Caco-2 (cell line): Measurements from ENCODE around the gene PES1. TPM values are rescaled to one million over a fixed set of nuclear protein-coding genes. Genes with fewer than 3 reads are reported as not detected.
"Not testable (repeated sequence)": the region's sequence is repeated elsewhere in the genome, so short reads cannot be mapped to it uniquely, and the experiment has no call there.

ENCODE experiments used
- BruUV-seq: library from RNA; stranded (reverse); fragments of 400-500 nt; replicated peaks from 2 replicates; lab custom pipeline; 2021; lab: Mats Ljungman, UMichigan
- CTCF ChIA-PET: fragments of 300-600 bp; sonication (Branson Sonifier 250); formaldehyde crosslinking; loops from one replicate; lab custom pipeline; 2022; ENCODE audit warnings: antibody characterized with exemption; lab: Charles Lee
- POLR2A ChIA-PET: fragments of 300-600 bp; sonication (Branson Sonifier 250); formaldehyde crosslinking; loops from one replicate; lab custom pipeline; 2022; ENCODE audit warnings: antibody characterized with exemption; lab: Charles Lee
- DNase-seq, 2 experiments: peaks; one replicate each; pipeline versions ENCODE4 v3.0.0 to v3.0.0-alpha.2; 2020 to 2022
- H3K27me3 ChIP-seq: replicated peaks from 2 replicates; pipeline ENCODE4 v1.6.0; 2011; ENCODE audit warnings: low read length; ENCODE audit not compliant: control insufficient read depth, insufficient read depth
- H3K36me3 ChIP-seq: 2 replicates; pipeline ENCODE4 v1.5.1; 2011; ENCODE audit warnings: low read length; ENCODE audit not compliant: control insufficient read depth, insufficient read depth
- H3K4me1 ChIP-seq: fragments of 250-450 bp; sonication (Bioruptor Pico); 2 replicates; pipeline ENCODE4 v1.5.1; 2020; ENCODE audit warnings: mild to moderate bottlenecking
- H3K4me3 ChIP-seq: 2 replicates; pipeline ENCODE4 v1.5.1; 2011; ENCODE audit warnings: low read depth, mild to moderate bottlenecking, control low read depth, low read length
- H3K9me3 ChIP-seq: fragments of 250-450 bp; sonication (Bioruptor Pico); 2 replicates; pipeline ENCODE4 v1.5.1; 2020; ENCODE audit warnings: mild to moderate bottlenecking, moderate library complexity
- H3K27ac Mint-ChIP-seq: one replicate; pipeline ENCODE4 v1.8.0; 2022; ENCODE audit warnings: mixed read lengths; ENCODE audit not compliant: unreplicated experiment
- H3K27me3 Mint-ChIP-seq: one replicate; pipeline ENCODE4 v1.8.0; 2022; ENCODE audit warnings: mixed read lengths; ENCODE audit not compliant: insufficient read depth, unreplicated experiment
- H3K36me3 Mint-ChIP-seq: one replicate; pipeline ENCODE4 v1.8.0; 2022; ENCODE audit warnings: mild to moderate bottlenecking, mixed read lengths; ENCODE audit not compliant: insufficient read depth, unreplicated experiment
- H3K4me1 Mint-ChIP-seq: one replicate; pipeline ENCODE4 v1.8.0; 2022; ENCODE audit warnings: low read depth, mixed read lengths; ENCODE audit not compliant: unreplicated experiment
- H3K4me3 Mint-ChIP-seq: one replicate; pipeline ENCODE4 v1.8.0; 2022; ENCODE audit warnings: mild to moderate bottlenecking, moderate library complexity, mixed read lengths; ENCODE audit not compliant: unreplicated experiment
- H3K9me3 Mint-ChIP-seq: one replicate; pipeline ENCODE4 v1.8.0; 2022; ENCODE audit warnings: mixed read lengths; ENCODE audit not compliant: unreplicated experiment
- intact Hi-C: fragments of 100-400 bp; cut with micrococcal nuclease; formaldehyde crosslinking; loops from one replicate; pipeline ENCODE4 v1.10.0; 2022; ENCODE audit not compliant: unreplicated experiment
- total RNA-seq: library from RNA; stranded (reverse); gene quantifications from 2 replicates; pipeline ENCODE4 v1.2.3, GENCODE V29; 2022
- TF ChIP-seq, protein P1 (sequence below), 2 experiments: fragments of 200-600 bp in 1 of 2; IDR thresholded peaks; 1 replicate in 1 of 2; 2 replicates in 1 of 2; pipeline versions ENCODE4 v1.5.1 to v1.8.0; 2011 to 2022; ENCODE audit warnings: antibody characterized with exemption in 1 of 2, control low read depth in 1 of 2, inconsistent platforms in 1 of 2, low read depth in 1 of 2, low read length in 1 of 2, mild to moderate bottlenecking in 1 of 2, moderate library complexity in 1 of 2; ENCODE audit not compliant: insufficient read depth in 1 of 2, severe bottlenecking in 1 of 2, unreplicated experiment in 1 of 2

The PES1 gene
- total RNA-seq, 1 experiment from 2014 or later = 110 TPM

DNA sequence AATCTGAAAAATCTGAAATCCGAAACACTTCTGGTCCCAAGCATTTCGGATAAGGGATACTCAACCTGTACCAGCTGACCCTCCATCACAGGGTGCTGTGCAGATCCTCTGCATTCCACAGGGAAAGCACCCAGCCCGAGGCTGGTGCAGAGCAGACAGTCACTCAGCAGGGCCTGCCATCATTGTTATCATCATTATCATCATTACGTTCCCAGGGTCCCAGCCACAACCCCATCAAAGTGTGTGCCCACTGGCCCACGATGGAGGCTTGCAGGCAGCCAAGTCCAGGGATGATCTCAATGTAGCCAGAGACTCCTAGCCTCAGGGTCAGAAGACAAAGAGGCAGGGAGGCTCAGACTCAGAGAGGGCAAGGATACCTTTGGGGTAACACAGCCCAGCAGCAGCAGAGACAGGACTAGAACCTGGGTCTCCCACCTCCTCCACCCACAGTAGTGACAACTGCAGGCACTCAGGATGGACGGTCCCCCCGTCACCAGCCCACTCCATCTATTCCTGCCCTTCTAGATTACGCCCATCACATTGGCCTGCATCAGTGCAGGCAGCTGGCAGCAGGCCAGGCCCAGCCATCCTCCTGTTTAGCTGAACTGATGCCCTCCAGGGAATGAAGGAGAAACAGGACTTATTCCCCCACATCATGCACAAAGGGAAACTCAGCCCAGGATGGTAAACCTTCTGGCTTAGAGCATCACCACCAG lies 27.5 kb downstream of the PES1 start:
- no peak overlapping the region for H3K4me3 Mint-ChIP-seq
- ChIA-PET POLR2A (no interaction called here), CTCF (no interaction called here)
- BruUV-seq = no TSS peak
- no peak for DNase-seq
- H3K9me3 Mint-ChIP-seq = no peaks in the 10 kb centered on the region
- H3K36me3 Mint-ChIP-seq = no peaks in the 10 kb centered on the region
- Histone ChIP-seq H3K4me1 (peaks cover 6% of the 10 kb centered on the region; the same call in 1 of the 2 replicates), H3K9me3 (no peaks in the 10 kb centered on the region), H3K4me3 (no peak overlapping the region), H3K36me3 (no peaks in the 10 kb centered on the region), H3K27me3 (no peaks in the 10 kb centered on the region)
- TF ChIP-seq, protein P1, sequence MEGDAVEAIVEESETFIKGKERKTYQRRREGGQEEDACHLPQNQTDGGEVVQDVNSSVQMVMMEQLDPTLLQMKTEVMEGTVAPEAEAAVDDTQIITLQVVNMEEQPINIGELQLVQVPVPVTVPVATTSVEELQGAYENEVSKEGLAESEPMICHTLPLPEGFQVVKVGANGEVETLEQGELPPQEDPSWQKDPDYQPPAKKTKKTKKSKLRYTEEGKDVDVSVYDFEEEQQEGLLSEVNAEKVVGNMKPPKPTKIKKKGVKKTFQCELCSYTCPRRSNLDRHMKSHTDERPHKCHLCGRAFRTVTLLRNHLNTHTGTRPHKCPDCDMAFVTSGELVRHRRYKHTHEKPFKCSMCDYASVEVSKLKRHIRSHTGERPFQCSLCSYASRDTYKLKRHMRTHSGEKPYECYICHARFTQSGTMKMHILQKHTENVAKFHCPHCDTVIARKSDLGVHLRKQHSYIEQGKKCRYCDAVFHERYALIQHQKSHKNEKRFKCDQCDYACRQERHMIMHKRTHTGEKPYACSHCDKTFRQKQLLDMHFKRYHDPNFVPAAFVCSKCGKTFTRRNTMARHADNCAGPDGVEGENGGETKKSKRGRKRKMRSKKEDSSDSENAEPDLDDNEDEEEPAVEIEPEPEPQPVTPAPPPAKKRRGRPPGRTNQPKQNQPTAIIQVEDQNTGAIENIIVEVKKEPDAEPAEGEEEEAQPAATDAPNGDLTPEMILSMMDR (IDR thresholded peaks at IDR 0.05; ENCODE audit: insufficient read depth in 1 of 2, low read depth in 1 of 2, low read length in 1 of 2, severe bottlenecking in 1 of 2, unreplicated experiment in 1 of 2) = no peak
- intact Hi-C loops = no loop called here
- peaks cover 7% of the 10 kb centered on the region for H3K4me1 Mint-ChIP-seq
- H3K27ac Mint-ChIP-seq = no peak overlapping the region
- no peaks in the 10 kb centered on the region for H3K27me3 Mint-ChIP-seq

DNA sequence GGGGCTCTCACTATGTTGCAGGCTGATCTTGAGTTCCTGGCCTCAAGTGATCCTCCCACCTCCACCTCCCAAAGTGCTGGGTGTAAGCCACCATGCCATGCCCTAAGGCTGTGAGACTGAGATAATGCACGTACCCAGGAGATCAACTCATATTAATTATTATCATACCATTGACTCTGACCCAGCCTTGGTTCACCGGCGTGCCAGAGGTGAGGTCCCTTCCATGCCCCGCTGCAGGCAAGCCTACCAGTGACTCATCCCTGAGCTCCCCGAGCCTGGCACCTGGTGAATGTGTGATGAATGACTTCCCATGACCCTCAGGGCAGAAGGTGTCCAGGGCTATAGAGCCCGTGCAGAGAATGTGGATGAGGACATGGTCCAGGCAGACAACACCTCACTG lies 29.3 kb downstream of the PES1 start:
- no peak for DNase-seq
- POLR2A ChIA-PET = no interaction called here
- H3K36me3 Mint-ChIP-seq = no peaks in the 10 kb centered on the region
- no peak overlapping the region for H3K4me3 Mint-ChIP-seq
- CTCF ChIA-PET = no interaction called here
- Histone ChIP-seq H3K27me3 (no peaks in the 10 kb centered on the region), H3K9me3 (no peaks in the 10 kb centered on the region), H3K4me3 (no peak overlapping the region), H3K4me1 (peaks cover 6% of the 10 kb centered on the region; the same call in 1 of the 2 replicates), H3K36me3 (no peaks in the 10 kb centered on the region)
- no TSS peak for BruUV-seq
- peaks cover 7% of the 10 kb centered on the region for H3K4me1 Mint-ChIP-seq
- no peak overlapping the region for H3K27ac Mint-ChIP-seq
- intact Hi-C loops = no loop called here
- no peaks in the 10 kb centered on the region for H3K27me3 Mint-ChIP-seq
- no peaks in the 10 kb centered on the region for H3K9me3 Mint-ChIP-seq
- TF ChIP-seq, protein P1 (IDR thresholded peaks at IDR 0.05; ENCODE audit: insufficient read depth in 1 of 2, low read depth in 1 of 2, low read length in 1 of 2, severe bottlenecking in 1 of 2, unreplicated experiment in 1 of 2) = no peak

DNA sequence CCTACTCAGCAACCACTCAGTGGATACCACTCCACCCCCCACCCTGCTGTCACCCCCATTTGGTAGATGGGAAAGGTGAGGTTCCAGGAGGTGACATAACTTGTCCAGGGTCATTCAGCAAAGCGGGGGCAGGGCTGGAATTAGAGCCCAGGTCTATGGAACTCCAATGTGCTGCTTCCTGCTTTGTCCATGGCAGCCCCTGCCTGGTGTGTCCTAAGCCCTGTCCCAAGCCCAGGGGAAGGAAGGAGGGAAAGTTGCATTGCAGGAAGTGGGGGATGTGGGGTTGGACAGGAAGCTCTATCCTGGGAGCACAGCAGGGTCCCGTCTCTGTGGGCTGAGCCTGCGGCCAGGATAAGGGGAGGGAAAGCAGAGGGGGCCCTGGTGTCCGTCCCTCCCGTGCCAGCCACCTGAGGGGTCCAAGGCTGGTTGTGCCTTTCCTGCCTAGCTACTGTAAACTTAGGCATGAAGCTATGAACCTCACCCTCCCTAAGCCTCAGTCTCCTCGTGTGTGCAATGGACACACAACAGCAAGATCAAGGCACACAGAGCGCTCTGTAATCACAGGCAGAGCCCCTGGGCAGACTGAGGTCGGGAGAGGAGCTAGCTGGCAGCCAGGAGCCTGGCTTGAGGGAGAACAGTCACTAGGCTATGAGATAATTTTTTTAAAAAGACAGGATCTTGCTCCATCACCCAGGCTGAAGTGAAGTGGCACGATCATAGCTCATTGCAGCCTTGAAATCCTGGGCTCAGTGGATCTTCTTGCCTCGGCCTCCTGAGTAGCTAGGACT lies 30.1 kb downstream of the PES1 start:
- no peak overlapping the region for H3K4me3 Mint-ChIP-seq
- H3K27me3 Mint-ChIP-seq = no peaks in the 10 kb centered on the region
- intact Hi-C loops = no loop called here
- H3K27ac Mint-ChIP-seq = no peak overlapping the region
- Histone ChIP-seq H3K4me1 (peaks cover 6% of the 10 kb centered on the region; the same call in 1 of the 2 replicates), H3K4me3 (no peak overlapping the region), H3K27me3 (no peaks in the 10 kb centered on the region), H3K9me3 (no peaks in the 10 kb centered on the region), H3K36me3 (no peaks in the 10 kb centered on the region)
- BruUV-seq = no TSS peak
- no peaks in the 10 kb centered on the region for H3K36me3 Mint-ChIP-seq
- POLR2A ChIA-PET = no interaction called here
- DNase-seq = no peak
- CTCF ChIA-PET = interaction anchor here (0.6 kb wide), 1 partner anchor 41 kb away, joined by 4 read pairs; no protein-coding TSS in a partner anchor
- H3K4me1 Mint-ChIP-seq = peaks cover 7% of the 10 kb centered on the region
- H3K9me3 Mint-ChIP-seq = no peaks in the 10 kb centered on the region
- TF ChIP-seq, protein P1 (IDR thresholded peaks at IDR 0.05; ENCODE audit: insufficient read depth in 1 of 2, low read depth in 1 of 2, low read length in 1 of 2, severe bottlenecking in 1 of 2, unreplicated experiment in 1 of 2) = no peak

DNA sequence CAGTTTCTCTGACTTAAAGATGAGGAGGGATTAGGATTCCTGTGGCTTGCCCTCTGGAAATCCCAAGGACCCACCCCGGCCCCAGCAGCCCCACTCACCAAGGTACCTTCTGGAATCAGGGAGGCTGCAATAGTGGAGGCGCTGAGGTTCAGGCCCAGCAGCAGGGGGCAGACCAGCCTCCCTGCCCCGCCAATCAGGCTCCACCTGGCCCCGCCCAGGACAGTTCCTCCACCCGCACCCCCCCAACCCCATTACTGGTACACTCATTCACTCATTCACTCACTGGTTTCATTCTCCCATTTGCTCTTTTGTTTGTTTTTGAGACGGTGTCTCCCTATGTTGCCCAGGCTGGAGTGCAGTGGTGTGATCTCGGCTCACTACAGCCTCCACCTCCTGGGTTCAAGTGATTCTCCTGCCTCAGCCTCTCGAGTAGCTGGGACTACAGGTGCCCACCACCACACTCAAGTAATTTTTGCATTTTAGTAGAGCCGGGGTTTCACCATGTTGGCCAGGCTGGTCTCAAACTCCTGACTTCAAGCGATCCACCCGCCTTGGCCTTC lies 31.0 kb downstream of the PES1 start:
- H3K9me3 Mint-ChIP-seq, BruUV-seq, H3K4me1 ChIP-seq, intact Hi-C loops, H3K27ac Mint-ChIP-seq, POLR2A ChIA-PET, H3K27me3 Mint-ChIP-seq, H3K9me3 ChIP-seq, CTCF ChIA-PET, H3K36me3 ChIP-seq, H3K4me3 Mint-ChIP-seq, H3K4me3 ChIP-seq, H3K4me1 Mint-ChIP-seq, H3K36me3 Mint-ChIP-seq, H3K27me3 ChIP-seq: not testable (repeated sequence)
- DNase-seq = peak in 1 of 2 experiments; percentile 25
